Fibroblast of skin of left quadriceps (primary cell): ENCODE results near the gene SLC25A34.

ENCODE experiments used
- DNase-seq, 2 experiments: peaks; one replicate each; pipeline ENCODE4 v3.0.0-alpha.2; 2013; ENCODE audit warnings: low read depth in 2 of 2

The SLC25A34 gene

GRCh38 chr1:15775706-15776105 lies 39.6 kb downstream of the SLC25A34 start:
- DNase-seq: no peak

- no peak for DNase-seq
Measured at GRCh38 chr1:15777909-15778707, 42.0 kb downstream of the SLC25A34 start.

- DNase-seq: no peak
Measured at GRCh38 chr1:15785683-15786082, 49.6 kb downstream of the SLC25A34 start.

- DNase-seq: no peak
Measured at GRCh38 chr1:15786581-15786980, 50.5 kb downstream of the SLC25A34 start.

GRCh38 chr1:15788624-15789301 lies 52.7 kb downstream of the SLC25A34 start:
- DNase-seq: no peak
